Stimulated activated CD4-positive, alpha-beta T cell treated with anti-CD3 and anti-CD28 coated beads, TNF-alpha, amount 100 ng/mL, for 4 hours (primary cell): Measurements from ENCODE around the gene TTC38.
"Not testable (repeated sequence)": the region's sequence is repeated elsewhere in the genome, so short reads cannot be mapped to it uniquely, and the experiment has no call there.

Experiments
- DNase-seq, 3 experiments: peaks; one replicate each; pipeline ENCODE4 v3.0.0-alpha.2; 2020; ENCODE audit warnings: low read depth in 3 of 3

TTC38 gene

DNA sequence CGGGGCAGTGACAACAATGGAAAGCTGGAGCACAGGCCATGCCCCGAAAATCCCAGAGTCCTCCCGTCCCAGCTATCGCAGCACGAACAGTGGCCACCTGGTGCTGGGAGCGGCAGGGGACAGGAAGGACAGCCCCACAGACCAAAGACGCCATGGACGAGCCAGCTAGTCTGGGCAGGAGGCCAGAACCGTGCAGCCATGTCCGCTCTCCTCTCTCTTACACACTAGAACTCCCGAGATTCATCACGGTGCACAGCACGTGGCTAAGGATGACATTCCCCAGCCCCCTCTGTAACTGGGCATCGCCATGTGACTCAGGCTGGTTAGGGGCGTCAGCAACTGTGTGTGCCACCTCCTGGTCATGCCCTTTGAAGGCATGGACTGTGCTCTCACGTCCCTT lies 22.3 kb upstream of the TTC38 start:
- no peak for DNase-seq

GRCh38 chr22:46246178-46246577 lies 21.6 kb upstream of the TTC38 start:
- no peak for DNase-seq

DNA sequence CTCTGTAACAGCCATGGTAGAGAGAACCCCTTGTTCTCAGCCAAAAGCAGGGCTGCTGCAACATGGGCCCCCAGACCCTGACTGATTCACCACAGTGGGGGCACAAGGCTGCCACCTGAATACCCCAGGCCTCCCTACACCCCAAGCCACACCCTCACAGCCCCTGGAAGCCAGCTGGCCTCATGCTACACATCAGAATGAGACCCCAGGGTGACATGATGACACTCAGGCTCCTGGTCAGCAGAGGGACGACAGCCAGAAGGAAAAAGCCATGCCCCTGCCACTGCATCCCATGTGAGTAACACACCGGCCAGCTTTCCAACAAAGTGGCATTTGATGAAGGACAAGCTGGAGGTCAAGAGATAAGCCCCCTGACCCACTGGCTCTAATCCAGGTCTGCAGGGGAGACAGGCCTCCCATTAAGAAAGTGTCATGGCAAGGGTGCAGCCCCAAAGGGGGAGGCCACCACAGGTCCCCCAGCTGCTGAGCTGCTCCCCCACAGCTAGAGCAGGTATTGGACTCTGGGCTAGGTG lies 20.3 kb upstream of the TTC38 start:
- no peak for DNase-seq

DNA sequence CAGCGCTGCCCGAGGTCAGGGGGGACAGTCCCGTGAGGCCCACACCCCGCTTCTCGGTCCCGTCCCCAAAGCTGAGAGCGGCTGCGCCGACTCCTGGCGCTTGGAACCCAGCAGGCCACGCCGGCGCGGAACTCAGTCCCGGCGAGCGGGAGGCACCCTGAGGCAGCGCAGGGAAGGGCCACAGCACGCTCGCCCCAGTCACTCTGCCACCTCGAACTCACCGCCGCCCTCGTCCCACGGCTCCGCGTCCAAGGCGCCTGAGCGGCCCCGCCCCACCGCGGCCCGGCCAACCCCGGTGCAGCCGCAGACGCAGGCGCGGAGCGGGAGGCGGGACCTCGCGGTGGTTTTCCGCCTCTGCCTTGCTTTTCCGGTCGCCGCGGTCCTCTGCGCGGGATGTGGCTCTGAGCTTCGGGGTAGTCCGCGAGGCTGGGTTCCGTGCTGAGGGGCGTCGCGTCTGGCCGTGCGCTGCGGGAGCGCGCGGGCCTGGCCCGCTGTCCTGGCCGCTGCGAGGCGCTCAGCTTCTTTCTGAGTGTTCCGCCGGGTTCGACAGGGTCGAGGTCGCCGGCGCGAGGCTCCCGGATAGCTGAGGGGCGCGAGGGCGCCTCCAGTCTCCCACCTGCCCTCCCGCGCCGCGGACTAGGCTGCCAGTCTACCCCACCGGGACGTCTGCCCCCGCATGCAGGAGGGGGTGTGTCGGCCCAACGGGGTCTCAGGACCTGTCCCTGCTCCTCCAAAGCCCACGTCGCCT lies 17.6 kb upstream of the TTC38 start, which contains the start of gene CDPF1:
TSS of gene CDPF1 (minus strand) at position 259 of the 748 bp plus-strand sequence. CDS start 2,009 bp downstream, outside the sequence.
- peak; percentile 83 to 86 (median 83) for DNase-seq

DNA sequence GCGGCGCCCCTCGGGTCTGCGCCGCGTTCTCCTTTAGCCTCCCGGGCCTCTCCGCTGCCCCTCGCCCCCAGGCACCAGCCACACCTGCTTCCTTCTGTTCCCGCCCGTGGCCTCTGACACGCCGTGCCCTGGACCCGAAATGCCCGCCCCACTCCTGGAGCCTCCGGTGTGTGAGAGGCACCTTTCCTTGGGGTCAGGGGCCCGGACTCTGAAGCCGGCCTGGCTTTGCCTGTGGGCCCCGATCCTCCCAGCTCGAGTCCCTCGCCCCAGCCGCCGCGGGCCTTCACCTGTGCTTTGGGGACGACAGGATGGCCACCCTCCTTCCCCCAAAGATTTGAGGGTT lies 17.1 kb upstream of the TTC38 start:
- no peak for DNase-seq

GRCh38 chr22:46251266-46251665 lies 16.5 kb upstream of the TTC38 start:
- no peak for DNase-seq

DNA sequence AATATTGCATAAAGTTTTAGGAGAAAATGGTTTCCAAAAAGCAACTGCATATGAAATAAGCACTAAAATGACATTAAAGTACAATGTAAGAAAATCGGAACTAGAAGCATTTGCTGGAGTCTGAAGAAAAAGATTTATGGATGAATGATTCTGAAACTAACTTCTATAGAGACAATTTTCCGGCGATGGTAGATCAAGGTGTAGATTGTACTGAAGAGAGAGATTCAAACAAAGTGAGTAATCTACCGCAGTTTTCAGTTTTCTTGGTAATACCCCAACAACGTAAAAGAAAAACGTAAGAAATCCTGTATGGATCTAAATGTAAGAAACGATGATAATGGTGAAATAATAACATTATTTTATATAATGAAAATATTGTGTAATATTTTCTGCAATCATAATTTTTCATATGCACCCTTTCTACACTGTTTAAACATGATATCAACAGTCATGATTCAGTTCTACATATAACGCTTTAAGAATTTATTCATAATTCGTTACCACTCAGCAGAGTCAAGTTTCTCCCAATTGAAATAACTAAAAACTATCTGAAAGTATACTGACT lies 15.9 kb upstream of the TTC38 start:
- DNase-seq, result no peak

DNA sequence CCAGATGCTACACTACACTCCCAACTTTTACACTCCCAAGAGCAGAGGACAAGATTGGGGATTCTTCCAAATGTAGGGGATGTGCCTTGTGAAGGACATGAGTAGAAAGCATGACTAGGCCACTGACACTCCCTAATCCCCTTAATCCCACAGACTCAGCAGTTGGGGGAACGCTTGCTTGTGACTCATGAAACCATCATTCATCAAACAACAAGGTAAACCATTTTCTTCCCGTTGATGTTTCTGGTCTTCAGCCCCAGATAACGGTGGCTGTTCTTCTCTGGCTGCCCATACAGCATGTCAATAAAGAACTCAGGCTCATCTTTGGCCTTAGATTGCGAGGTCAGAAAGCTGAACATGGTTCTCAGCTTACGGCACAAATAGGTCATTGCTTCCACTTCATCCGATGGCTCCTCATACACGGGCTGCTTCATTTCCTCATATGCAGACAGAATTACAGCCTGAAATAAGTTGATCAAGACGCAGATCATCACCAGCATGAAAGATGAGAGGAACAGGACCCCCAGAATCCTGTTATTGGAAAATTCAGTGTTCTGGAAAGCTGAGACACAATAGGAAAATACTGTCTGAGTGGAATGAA lies 11.3 kb upstream of the TTC38 start:
- no peak for DNase-seq

- DNase-seq, result no peak
Measured at GRCh38 chr22:46259374-46259773, 8.4 kb upstream of the TTC38 start.

DNA sequence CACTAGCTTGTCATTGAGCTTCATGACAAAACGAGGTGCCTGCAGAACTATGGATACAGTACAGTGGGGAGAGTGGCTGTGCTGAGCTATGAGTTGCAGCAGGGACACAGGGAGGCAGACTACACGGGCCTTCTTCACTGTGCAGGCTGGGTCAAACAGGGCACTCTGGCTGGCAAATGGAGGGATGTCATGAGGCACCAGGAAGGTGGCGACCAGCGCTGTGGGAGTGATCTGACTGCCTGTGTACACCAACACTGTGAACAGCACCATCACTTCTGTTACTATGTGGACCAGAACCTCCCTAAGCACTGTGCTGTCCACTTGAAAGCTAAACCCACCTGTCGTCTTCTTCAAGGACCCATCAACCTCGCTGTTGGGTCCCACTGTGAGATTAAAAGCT lies 7.8 kb upstream of the TTC38 start:
- no peak for DNase-seq

DNA sequence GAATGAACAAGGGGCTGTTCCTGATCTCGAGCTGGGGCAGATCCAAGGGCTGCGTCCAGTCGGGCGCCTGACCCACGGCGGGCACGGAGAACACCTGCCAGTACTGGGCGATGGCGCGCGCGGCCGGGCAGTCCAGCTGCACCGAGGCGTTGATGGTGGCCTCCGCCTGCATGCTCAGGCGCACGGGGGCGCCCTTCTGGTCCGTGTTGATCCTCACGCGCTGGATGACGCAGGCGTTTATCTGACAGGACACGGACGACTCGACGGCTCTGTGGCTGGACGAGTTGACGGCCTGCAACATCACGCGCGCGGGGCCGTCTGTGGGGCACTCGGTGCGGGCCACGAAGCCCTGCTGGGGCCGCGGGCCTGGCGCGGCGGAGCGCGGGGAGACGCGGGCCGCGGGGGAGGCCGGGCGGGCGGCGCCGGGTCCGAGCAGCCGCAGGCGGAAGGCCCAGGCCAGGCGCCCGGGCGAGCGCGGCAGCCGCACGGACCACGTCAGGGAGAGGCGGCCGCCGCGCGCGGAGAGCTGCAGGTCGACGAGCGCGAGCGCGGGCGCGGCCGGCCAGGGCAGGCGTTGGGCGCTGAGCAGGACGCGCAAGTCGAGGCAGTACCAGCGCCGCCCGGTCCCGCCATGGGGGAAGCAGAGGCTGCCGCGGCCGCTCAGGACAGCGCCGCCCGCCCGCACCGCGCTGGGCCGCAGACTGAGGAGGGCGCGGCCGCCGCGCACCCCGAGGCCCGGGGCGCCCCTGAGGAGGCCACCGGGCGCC lies 5.2 kb upstream of the TTC38 start:
- no peak for DNase-seq

GRCh38 chr22:46263216-46263590 lies 4.6 kb upstream of the TTC38 start, which contains the start of gene PKDREJ:
Gene PKDREJ (minus strand): TSS chr22:46263343. CDS start chr22:46263322, 21 bp downstream.
- no peak for DNase-seq

GRCh38 chr22:46264520-46264919 lies 3.3 kb upstream of the TTC38 start:
- not testable (repeated sequence) for DNase-seq

GRCh38 chr22:46265627-46266026 lies 2.2 kb upstream of the TTC38 start:
- not testable (repeated sequence) for DNase-seq

- no peak for DNase-seq
Measured at GRCh38 chr22:46269564-46269963, 1.8 kb downstream of the TTC38 start.

GRCh38 chr22:46272196-46272595 lies 4.4 kb downstream of the TTC38 start:
- no peak for DNase-seq

DNA sequence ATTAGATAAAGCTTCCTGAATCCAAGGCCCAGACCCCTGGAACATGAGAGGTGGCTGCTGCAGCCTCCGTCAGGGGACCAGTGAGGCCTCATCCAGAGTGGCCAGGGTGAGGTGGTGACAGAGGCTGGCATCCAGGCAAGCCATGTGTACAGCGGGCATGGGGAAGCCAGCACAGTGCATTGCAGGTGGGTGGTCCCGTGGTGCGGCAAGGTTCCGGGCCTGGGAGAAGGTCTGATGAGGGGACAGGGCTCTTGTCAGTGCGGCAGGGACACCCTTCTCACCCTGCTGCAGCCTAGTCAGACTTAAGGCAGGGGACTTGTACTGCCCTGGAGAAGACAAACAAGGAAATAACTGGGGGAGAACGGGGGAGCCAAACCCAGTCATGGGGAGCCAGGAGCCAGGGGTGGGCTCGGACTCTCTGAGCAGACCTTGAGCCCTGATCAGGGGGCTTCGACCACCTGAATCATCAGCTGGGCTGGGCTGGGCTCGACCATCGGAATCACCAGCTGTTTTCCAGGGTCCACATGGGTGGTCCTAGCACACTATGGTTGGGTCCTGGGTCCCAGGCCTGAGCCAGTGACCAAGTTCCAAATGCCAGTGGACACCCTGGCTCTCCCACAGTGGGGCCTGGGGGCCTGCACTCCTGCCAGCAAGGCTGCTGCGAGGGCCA lies 5.1 kb downstream of the TTC38 start:
- DNase-seq, result no peak

DNA sequence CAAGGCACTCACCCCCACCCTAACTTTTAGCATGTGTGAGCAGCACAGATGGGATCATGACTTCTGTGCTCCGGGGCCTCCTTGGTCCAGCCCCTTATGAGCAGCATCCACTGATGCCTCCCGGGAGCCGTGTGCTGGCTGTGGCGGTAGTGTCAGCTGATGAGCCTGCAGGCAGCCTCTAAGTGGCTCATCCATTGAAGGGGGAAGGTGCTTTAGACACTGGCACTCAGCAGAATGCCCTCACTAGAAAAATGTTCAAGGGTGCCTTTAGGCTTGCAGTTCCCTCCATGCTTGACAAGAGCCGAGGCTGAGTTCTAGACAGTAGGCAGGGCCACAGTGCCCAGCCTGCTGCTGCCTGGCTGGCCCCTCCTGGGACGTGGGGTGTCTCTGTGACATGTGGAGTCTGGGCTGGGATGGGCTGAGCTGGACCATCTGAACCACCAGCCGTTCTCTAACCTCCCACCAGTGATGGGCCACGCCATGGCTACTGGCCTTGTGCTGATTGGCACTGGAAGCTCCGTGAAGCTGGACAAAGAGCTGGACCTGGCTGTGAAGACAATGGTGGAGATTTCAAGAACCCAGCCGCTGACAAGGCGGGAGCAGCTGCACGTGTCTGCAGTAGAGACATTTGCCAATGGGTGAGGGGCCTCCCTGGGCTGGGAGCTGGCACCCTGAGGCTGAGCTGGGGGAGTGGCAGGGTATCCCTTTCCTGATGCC lies 5.8 kb downstream of the TTC38 start:
- DNase-seq, result no peak

DNA sequence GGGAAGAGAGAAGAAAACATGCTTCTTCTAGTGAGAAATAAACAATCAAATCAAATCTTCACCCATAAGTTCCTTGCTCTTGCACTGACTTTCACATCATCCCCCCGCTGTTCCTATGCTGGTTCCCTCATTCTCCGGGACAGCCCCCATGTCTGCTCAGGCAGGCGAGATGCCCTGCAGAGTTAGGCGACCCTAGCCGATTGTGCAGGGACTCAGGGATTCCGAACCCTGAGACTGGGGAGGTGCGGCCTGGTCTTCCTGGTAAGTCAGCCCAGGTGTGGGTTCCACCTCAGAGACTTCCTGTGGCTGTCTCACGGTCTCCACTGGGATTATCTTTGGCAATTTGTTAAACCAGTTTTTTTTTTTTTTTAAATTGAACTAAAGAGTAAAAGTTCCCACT lies 6.6 kb downstream of the TTC38 start:
- no peak for DNase-seq

DNA sequence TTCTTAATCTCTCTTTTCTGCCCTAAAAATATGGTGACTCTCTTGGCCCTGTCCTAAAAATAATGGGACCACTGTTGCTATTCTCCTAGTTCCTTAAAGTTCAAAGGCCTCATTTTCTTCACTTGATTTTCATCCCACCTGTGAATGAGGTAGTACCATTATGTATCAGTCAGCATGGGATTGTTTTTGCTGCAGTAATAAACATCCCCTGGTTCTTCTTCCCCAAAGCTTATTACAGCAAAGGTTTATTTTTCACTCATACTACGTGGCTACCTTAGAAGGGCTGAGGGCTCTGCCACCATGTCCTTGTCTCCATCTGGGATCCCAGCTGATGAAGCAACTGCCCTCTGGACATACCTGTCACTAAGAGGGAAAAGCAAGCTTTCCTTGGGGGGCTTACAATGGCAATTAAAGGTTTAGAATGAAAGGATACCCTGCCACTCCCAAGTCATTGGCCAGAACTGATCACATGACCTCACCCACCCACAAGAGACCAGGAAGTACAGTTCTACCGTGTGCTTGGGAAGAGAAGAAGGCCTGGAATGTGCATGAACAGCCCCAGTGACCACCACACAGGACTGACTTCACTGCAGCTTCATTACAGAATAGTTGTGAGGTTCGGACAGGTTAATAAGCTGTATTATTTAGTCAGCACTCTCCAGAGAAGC lies 7.8 kb downstream of the TTC38 start:
- DNase-seq, result no peak
